Measurements from ENCODE around the gene R3HDM2. TPM values are rescaled to one million over a fixed set of nuclear protein-coding genes. Genes with fewer than 3 reads are reported as not detected.

R3HDM2 gene
- total and polyA plus RNA-seq, 2 of the 13 experiments (the other 11 are each of a cell fraction or from before 2014, with no cell fraction given): 11.1 to 23.5 TPM

- TF ChIP-seq ZNF292 (CRISPR knock-in tag; IDR thresholded peaks at IDR 0.05; ENCODE audit: borderline replicate concordance, low read depth) (0 out of 2 replicates have a peak, but pooled peaks have one; percentile 32), ZNF598 (CRISPR knock-in tag; IDR thresholded peaks at IDR 0.05; ENCODE audit: borderline replicate concordance) (peak; percentile 39; the same call in 1 of the 2 replicates), NR2F1 (CRISPR knock-in tag; IDR thresholded peaks at IDR 0.05) (no peak), SIX4 (CRISPR knock-in tag; IDR thresholded peaks at IDR 0.05) (no peak), ZNF720 (CRISPR knock-in tag; IDR thresholded peaks at IDR 0.05) (no peak), ZNF7 (CRISPR knock-in tag; IDR thresholded peaks at IDR 0.05) (no peak), BCL3 (CRISPR knock-in tag; IDR thresholded peaks at IDR 0.05) (no peak), MEIS1 (CRISPR knock-in tag; IDR thresholded peaks at IDR 0.05; ENCODE audit: borderline replicate concordance) (no peak), HDAC2 (CRISPR knock-in tag; IDR thresholded peaks at IDR 0.05) (no peak; the same call in 1 of the 2 replicates), ZNF180 (CRISPR knock-in tag; IDR thresholded peaks at IDR 0.05; ENCODE audit: borderline replicate concordance, low read depth) (no peak), CEBPZ (IDR thresholded peaks at IDR 0.05; ENCODE audit: low read length) (no peak), GABPB1 (CRISPR knock-in tag; IDR thresholded peaks at IDR 0.05) (peak; percentile 85), KLF13 (CRISPR knock-in tag; IDR thresholded peaks at IDR 0.05) (no peak; the same call in 1 of the 2 replicates), ZNF205 (CRISPR knock-in tag; IDR thresholded peaks at IDR 0.05) (no peak), ZNF414 (CRISPR knock-in tag; IDR thresholded peaks at IDR 0.05) (no peak; the same call in 1 of the 2 replicates), ATF6 (CRISPR knock-in tag; conservative IDR thresholded peaks at IDR 0.05) (no peak), ZNF264 (CRISPR knock-in tag; IDR thresholded peaks at IDR 0.05) (no peak), WIZ (CRISPR knock-in tag; IDR thresholded peaks at IDR 0.05) (no peak), NFE2 (CRISPR knock-in tag; IDR thresholded peaks at IDR 0.05) (no peak), ZBTB7B (CRISPR knock-in tag; IDR thresholded peaks at IDR 0.05) (peak; percentile 33; the same call in 1 of the 2 replicates), ZNF550 (CRISPR knock-in tag; IDR thresholded peaks at IDR 0.05; ENCODE audit: borderline replicate concordance) (no peak)
These were observed 201.0 kb downstream of the R3HDM2 start, which contains the start of gene SHMT2 (continued) for GRCh38 chr12:57229634-57230380.
